B cell (primary cell): ENCODE data around the gene ZFYVE9.

Experiments
- CTCF ChIP-seq: fragments of 200-600 bp; IDR thresholded peaks from one replicate; pipeline ENCODE4 v1.8.0; 2022; ENCODE audit warnings: antibody characterized with exemption, mild to moderate bottlenecking
- EZH2 ChIP-seq: IDR thresholded peaks from 2 replicates; pipeline ENCODE4 v1.6.1; 2012; ENCODE audit warnings: borderline replicate concordance, low read depth, mild to moderate bottlenecking, moderate library complexity, low read length; ENCODE audit not compliant: insufficient read depth, poor library complexity, severe bottlenecking

- TF ChIP-seq CTCF, result no peak
- no peak for TF ChIP-seq EZH2
Observed at GRCh38 chr1:52352690-52353089, 210.8 kb downstream of the ZFYVE9 start.
